Activated T-cell treated with anti-CD3 and anti-CD28 coated beads for 4 hours (primary cell): ENCODE results near the gene PRICKLE2.
"Not testable (repeated sequence)": the region's sequence is repeated elsewhere in the genome, so short reads cannot be mapped to it uniquely, and the experiment has no call there.

Source experiments
- DNase-seq: peaks from one replicate; pipeline ENCODE4 v3.0.0-alpha.2; 2020

The PRICKLE2 gene

DNA sequence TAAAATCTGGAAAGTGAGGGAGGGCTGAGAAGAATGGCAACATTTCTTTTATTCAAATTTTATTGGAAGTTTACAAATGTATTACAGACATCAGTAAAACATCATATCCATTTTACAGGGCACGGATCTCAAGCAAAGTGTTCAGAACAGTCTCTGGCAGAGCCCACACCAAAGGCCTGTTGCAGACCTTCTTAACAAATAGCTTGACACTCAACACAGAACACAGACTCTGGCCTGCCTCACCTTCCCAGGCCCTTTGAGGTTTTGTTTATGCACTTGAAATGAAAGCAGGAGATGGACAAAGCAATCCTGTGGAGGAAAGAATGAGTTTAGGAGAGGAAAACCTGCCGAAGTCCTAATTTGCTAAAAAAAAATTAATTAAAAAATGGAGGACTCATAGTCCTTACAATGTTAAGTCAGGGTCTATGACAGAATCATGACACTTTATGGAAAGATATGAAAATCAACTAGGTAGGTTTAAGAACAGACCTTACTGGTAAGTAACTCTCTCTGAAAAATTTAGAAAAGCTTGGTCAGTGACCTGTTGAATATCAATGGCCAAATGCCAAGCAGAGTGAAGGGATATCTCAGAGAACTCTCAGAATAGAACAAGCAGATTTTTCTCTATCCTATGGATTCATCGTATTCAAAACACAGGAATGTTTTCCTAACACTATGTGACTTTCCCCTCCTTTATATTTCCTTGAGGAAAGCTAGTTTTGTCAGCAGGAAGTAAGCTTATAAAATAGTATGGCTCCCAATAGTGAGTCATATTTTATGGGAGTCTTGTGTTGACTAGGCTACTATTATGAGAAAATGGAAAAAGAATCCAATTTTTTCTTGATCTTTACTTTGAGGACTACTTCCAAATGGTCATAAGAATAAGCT lies 131.2 kb downstream of the PRICKLE2 start:
- DNase-seq = no peak

DNA sequence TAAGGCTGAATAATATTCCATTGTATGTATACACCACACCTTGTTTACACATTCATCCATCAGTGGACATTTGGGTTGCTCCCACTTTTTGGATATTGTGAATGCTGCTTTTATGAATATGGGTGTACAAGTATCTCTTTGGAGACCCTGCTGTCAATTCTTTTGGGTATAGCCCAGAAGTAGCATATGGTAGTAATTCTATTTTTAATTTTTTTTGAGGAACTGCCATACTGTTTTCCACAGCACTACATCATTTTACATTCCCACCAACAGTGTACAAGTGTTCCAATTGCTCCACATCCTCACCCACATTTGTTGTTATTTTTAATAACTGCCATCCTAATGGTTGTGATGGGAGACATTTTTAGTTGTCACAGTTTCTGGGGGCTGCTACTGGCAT lies 132.1 kb downstream of the PRICKLE2 start:
- no peak for DNase-seq

DNA sequence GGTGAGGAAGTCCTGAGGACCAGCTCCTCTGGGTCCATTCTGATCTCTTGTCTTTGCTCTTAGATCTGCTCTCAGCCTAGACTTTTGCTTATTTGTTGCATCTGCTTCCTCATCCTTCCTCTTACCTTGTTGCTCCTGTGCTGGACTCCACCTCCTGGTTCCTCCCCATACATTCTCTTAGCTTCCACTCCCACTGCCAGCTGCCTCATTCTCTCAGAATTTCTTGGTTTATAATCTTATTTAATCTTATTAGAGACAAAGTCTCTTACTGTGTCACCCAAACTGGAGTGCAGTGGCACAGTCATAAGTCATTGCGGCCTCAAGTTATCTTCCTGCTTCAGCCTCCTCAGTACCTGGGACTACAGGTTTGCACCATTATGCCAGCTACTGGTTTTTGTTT lies 133.8 kb downstream of the PRICKLE2 start:
- DNase-seq = no peak

DNA sequence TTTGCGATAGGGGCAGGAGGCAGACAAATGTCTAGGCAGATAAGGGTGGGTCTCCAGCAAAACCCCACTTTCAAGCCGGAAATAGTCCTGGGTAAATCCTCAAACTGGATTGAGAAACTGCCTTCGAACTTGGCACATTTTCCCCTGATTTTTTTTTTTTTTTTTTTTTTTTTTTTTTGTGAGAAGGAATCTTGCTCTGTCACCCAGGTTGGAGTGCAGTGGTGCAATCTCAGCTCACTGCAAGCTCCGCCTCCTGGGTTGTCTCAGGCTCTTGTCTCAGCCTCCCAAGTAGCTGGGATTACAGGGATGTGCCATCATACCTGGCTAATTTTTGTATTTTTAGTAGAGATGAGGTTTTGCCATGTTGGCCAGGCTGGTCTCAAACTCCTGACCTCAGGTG lies 135.9 kb downstream of the PRICKLE2 start:
- DNase-seq = not testable (repeated sequence)

DNA sequence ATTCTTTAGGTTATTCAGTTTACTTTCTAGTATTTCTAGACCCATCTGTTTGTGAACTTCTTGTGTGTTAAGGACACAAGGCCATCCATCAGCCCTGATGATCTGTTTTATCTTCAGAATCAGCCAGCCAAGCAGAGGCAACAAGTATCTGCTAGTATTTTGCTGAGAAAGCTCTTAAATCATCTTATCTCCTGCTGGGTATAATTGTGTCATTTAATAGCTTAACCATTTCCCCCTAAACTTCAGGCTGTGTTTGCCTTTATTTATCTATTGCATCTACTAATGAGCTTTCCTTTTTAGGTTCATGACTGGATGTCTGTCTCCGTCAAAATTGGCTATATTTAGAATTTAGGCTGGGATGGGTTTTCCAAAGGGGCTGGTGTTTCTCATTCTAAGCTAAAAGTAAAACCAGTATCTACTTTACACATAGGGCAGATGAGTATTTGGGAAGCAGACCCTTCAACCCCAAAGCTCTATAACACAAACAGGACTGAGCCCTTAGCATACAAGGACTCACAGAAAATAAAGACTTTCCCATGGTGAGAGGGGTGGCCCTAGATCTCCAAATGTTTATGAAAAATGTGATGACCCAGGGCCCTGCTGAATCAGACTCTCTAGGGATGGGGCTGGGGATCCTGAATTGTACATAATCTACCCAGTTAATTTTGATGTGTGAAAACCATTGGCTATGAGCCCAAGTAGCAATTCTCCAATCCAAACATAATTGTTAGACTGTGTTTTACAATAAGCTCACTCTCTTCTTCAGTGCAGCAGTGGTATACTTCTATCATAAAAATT lies 136.7 kb downstream of the PRICKLE2 start:
- no peak for DNase-seq

DNA sequence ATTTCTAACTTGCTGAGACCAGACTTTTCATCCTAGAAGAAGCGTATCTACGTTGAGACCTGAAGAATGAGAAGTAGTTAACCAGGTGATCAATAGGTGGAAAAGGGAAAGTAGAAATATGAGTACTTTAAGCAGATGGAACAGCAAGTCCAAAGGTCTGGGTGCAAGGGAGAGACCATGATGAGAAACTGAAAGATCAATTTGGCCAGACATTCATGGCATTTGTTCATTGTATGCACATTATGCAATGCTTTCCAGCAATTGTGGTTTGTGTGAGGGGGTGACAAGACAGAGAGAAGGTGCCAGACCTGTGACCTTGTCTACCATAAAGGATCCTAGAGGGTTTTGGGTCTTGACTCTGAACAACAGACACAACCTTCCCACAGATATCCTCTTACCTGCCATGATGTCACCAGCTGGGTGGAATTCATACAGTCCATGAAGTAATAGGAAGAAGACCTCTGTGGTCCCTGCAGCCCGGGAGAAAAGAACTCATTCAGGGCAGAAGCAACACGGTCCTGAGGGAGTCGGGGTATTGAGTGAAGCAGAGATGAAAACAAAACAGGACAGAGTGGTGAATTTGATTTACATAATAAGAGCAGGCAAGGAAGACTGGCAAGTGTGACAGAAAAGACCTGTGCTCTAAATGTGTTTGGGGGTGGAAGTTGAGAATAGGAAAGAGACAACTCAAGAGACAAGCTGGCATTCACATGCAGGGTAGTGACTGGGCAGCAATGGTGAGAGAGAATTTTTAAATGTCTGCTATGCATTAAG lies 138.6 kb downstream of the PRICKLE2 start:
- no peak for DNase-seq

DNA sequence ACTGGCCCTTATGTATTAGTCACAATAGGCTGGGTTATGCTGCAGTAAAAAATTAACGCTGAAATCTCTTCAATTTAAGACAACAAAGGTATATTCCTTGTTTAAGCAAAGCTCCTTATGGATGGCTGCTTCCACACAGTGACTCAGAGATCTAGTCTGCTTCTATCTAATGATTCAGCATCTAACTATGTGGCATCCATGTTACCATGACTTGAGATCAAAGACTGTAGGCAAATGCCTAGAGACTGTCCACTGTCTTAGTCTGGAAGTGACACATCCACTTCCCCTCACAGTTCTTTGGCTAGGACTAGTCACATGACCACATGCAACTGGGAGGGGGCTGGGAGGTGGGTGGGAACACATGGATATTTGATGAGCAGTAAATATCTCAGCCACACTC lies 140.6 kb downstream of the PRICKLE2 start:
- no peak for DNase-seq

DNA sequence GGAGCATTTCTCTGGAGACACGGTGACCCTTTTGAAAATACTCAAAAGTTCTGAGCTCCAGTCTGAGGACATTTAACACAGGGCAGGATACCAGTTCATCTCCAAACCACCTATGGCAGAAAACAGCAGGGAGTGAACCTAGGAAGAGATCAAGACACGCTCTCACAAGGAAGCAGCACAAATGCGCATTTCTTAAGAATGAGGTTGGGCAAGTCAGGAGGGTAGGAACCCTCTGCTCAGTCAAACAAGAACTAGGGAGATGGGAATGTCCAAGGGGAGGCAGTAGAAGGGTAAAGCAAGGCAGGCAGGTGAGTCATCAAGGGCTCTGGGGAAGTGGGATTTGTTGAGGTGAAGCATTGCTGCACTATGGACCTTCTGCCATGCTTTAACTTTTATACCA lies 141.7 kb downstream of the PRICKLE2 start:
- no peak for DNase-seq

DNA sequence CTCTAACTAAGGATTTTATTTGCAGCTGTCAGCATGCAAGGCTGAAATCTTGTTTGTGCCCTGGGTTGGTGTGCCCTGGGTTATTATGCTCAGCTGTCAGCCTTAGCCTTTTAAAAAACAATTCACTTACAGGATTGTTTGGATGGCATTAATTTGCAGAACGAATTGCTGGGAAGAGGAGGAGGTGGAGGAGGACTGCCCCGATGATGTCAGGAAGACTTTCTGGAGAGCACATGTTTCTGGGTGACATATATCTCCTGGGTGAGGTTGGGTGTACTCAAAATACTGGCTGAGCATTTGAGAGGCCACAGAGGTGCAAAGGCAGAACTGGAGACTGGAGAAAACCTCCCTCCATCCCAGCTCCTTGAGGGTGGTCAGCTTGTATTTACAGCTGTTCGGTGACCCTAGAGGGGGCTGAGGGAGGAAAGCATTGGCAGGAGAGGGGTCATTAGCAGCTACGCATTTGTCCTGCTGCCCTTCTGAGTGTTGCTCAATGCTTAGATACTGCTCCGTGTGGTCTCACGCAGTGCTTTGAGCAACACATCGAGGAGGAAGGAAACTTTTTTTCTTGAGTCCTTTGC lies 142.2 kb downstream of the PRICKLE2 start:
- DNase-seq = no peak

DNA sequence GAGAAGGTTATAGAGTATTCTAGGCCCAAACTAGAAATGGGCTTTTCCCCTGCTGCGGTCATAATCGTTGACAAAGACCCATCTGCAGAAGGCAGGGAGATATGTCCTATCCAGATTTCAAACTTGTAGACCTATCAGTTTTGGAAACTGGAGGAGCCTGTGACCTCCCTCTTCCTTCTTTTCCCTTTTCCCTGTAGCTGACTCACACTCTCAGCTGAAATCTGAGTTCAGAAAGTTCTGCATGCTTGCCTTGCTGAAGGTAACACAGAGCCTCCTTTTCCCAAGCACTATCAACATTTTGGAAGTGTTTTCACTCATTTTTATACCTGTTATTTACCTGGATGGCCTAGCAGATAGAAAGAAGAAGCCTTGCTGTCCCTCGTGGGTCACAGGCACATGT lies 142.9 kb downstream of the PRICKLE2 start:
- no peak for DNase-seq

DNA sequence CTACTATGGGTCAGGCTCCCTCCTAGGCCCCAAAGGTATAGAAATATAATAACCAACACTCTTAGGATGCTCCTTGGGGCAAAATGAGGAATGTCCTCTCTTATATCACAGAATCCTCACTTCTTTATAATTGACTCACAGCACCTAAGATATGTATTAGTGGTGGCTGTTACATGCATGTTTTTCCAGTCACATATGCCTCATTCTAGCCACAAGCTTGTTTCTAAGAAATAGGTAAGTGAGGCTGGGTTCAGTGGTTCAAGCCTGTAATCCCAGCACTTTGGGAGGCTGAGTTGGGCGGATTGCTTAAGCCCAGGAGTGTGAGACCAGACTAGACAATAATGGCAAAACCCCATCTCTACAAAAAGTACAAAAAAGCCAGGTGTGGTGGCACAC lies 144.0 kb downstream of the PRICKLE2 start:
- no peak for DNase-seq

DNA sequence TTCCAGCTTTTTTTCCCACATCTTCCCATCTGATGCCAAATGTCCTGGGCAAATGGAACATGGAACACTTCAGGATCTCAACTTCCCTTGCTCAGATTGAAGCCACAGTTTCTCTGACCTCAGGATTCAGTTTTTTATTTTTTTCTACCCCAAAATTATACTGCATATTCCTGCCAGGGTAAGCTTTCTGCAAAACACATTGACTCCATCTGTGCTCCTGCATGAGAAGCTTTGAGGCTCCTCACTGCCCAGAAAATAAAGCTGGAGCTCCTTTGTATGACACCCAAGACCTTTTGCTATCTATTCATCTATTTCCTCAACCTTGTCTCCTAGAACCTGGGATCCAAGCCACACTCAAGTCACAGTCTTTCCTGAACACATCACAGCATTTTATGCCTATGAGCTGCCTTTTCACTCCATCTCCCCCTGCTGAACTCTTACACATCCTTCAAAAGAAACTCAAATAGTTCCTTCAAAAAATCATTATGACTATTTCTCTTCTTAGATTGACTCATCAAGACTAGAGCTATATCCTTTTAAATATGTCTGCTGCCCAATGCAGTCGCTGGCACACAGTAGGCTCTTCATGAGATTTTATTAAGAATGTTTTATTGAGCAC lies 144.5 kb downstream of the PRICKLE2 start:
- DNase-seq = no peak

DNA sequence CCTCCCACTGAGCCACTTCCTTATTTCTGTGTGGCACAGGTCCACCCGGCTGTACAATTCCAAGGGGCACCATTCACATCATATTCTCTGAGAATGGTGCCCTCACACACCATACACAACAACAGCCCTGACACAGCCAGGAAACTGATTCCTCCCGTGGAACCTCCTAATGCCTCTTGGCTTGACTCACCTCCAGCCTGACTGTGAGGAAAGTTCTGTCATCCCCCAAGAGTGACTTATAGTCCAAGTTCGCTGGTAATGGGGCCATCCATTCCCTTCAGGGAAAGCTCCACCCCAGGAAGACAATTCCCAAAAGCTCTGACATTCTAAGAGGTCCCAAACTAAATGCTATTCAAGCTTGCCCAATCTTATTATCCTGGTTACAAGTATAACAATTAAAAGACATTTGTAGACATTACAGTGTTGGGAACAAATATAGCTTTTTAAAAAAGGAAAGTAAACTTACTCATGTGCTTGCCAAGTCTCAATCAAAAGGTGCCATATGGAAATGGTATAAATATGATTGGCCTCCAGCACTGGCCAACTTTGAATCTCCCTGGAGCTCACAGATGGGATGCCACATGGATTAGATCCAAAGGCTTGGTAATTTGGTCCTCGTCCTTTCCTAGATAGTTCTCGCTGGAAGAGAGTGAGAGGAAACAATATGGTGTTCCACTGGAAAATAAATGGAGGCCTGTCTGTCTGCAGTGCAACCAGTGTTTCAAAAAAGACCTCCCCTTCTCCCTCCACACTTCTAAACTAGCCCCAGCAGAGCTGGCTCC lies 145.7 kb downstream of the PRICKLE2 start:
- no peak for DNase-seq

DNA sequence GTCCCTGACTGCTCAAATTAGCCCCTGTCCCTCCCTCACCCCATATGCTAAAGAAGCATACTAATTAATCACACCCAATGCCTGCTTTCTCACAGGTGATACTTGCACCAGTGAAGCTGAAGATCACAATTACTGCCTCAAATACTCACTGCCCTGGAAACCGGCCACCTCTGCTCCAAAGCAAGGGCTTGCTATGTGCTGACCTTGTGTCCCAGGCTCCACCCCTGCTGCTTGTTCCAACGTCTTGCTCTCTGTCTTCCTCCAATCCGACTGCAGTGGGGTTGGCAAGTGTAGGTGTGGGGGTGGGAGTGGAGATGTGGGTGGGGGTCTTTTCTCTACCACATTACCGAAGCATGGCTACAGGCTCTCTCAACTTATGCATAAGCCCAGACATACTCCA lies 146.3 kb downstream of the PRICKLE2 start:
- no peak for DNase-seq

DNA sequence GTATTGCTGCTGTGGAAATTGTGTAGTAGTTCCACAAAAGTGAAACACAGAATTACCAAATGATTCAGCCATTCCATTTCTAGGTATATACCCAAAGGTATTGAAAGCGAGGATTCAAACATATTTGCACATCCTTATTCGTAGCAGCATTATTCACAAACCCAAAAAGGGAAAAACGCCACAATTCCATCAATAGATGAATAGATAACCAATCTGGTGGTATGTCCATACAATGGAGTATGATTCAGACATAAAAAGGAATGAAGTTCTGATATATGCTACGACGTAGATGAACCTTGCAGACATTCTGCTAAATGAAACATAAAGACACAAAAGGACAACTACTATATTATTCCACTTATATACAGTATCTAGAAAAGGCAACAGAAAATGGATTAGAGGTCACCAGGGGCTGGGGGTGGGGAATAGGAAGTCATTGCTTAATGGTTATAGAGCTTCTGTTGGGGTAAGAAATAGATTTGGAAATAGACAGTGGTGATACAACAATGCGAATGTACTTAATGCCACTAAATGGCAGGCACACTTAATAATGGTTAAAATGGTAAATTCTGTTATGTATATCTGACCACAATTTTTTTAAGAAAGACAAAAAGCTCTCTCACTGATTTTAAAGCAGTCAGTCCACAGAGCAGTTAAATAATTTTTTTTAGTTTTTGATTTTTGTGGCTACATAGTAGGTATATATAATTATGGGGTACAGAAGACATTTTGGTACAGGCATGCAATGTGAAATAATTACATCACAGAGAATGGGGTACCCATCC lies 150.2 kb downstream of the PRICKLE2 start:
- no peak for DNase-seq

DNA sequence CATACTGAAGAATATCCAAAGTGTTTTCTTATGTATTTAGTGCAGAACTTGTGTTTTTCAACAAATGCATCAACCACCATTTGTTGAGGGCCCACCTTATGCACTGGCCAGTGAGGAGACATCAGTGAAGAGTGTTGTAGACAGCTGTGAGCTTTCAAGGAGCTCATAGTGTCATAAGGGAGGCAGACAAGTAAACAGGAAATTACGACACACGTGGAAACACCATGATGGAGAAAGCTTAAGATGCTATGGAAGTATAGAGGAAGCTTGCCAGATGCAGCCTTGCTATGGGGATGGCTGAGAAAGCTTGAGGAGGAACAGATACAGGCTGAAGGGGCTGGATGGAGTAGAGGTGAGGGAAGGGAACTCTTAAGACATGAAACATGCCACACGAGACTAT lies 151.2 kb downstream of the PRICKLE2 start:
- no peak for DNase-seq

DNA sequence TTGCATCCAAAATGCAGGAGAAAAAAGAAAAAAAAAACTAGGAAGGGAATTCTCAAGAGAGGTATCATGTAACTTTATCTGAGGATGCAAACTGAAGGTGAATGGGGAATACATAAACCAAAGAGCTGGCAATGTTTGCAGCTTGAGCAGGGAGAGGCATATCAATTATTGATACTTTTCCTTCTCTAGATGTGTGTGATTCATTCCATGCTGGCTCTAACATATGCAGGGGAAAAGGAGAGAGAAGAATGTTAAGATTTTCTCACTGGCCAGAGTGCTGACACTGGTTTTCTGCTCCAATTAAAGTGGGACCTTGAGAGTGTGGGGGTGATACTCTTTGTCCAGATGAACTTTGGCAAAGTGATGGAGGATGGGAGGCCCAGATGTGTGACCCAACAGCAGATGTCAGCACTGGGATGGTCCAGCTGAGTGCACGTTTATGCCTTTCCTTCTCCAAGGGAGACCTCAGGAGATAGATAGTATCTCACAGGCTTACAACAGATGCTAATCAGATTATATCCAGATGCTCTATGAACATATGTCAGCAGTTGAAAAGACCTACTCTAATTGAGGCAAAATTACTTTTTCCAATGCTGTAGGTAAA lies 152.0 kb downstream of the PRICKLE2 start:
- no peak for DNase-seq

DNA sequence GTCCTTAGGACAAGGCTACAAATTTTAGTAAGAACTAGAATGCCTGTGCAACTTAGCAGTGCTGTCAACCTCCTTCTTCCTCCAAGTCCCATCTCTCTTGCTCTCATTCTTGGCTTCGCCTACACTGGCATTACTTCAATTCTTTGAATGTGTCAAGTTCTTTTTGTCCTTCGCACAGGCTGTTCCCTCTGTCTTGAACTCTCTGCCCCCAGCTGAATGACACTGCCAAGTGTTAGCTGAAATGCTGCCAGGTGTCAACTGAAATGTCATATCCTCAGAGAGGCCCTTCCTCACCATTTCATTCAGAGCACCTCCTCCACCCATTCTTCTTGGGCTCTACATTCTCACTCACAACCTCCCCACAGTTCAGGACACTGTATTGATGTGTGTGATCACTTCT lies 153.1 kb downstream of the PRICKLE2 start:
- no peak for DNase-seq

DNA sequence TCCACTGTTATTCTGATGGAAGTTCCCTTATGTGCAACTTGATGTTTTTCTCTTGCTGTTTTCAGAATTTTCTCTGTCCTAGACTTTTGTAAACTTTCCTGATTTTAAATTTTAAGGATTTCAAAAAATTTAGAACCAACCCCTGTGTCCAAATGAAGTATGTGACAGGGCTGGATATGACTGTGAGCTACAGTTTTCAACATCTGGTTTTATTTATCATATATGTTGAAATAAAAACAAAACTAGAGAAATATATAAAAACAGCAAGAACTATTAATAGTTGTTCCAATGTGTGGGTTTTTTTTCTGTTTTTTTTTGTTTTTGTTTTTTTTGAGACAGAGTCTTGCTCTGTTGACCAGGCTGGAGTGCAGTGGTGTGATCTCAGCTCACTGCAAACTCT lies 154.6 kb downstream of the PRICKLE2 start:
- DNase-seq = no peak
